Cardiac septum (tissue), 1 donor: ENCODE results near the gene LMX1B. TPM values are rescaled to one million over a fixed set of nuclear protein-coding genes. Genes with fewer than 3 reads are reported as not detected.
A peak's percentile ranks its signal among the peaks of the same experiment; 100 is the strongest.
"Not testable (repeated sequence)": the region's sequence is repeated elsewhere in the genome, so short reads cannot be mapped to it uniquely, and the experiment has no call there.

Experiments used
- DNase-seq: peaks from one replicate; pipeline ENCODE4 v3.0.0-alpha.2; 2020; ENCODE audit warnings: low spot score
- intact Hi-C: fragments of 100-400 bp; cut with DNase I; formaldehyde crosslinking; loops from one replicate; pipeline ENCODE4 v1.14.0; 2022
- long read RNA-seq: library from polyadenylated mRNA; unstranded; transcript quantifications from one replicate; pipeline ENCODE4 v2.0.0, GENCODE V29; 2021
- total RNA-seq: library from RNA; stranded (reverse); fragmentation: NEBNext Ultra II Directional; extraction: Animal tissue kit (Norgen Biotek cat#: 25700); gene quantifications from one replicate; pipeline ENCODE4 v1.2.1, GENCODE V29; 2021
- donor health status: DM: no; HTN: no; CAD: no.

The LMX1B gene
- 0.62 TPM for total RNA-seq
- long read RNA-seq, partial matches to known transcripts, result 0 of 1 reads
- long read RNA-seq, other reads (novel, unspliced or antisense), result 1 of 1 reads

DNA sequence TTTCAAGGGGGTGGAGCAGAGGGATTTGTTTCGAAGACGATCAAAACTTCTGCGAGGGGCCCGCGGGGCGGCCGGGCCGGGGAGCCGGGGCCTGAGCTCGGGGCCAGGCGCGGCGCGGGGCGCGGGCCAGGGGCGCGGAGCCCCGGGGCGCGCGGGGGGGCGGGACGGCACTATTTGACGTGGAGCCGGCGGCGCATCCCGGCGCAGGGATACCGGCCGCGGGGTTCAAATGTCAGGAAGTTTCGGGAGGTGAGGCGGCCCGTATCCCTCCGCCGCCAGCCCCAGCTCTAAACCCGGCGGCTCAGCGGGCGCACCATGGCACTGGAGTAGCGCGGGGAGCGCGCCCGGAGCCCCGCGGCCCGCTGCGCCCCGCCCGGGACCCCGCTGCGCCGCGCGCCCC, at the start of gene LMX1B:
Gene LMX1B (plus strand): TSS at position 278 of the 400 bp plus-strand sequence. CDS start 522 bp downstream, outside the sequence.
- intact Hi-C loops, result no loop called here
- no peak for DNase-seq

GRCh38 chr9:126564128-126564527, 49.6 kb upstream of the LMX1B start:
- intact Hi-C loops, result no loop called here
- no peak for DNase-seq

- DNase-seq, result no peak
- intact Hi-C loops, result no loop called here
Observed at GRCh38 chr9:126564716-126565115, 49.0 kb upstream of the LMX1B start.

- DNase-seq, result no peak
- intact Hi-C loops, result no loop called here
Observed at GRCh38 chr9:126565336-126566128, 48.2 kb upstream of the LMX1B start.

DNA sequence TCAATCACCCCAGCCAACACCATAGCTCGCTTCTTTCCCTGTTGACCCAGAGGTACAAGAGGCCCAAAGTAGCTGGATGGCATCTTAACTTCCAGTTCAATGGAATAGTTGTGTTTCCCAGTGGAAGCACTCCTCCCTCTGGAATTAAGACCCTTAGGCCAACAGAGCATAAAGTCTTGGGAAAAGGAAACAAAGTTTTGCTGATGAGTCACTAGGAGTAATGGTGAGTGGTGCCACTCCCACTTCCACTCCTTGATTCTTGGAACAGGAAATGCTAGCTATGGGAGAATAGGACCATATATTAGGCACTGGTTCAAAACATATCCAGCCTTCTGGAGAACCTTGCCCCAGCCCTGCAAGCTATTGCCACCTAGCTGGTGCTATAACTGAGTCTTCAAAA, 44.7 kb upstream of the LMX1B start:
- intact Hi-C loops, result no loop called here

DNA sequence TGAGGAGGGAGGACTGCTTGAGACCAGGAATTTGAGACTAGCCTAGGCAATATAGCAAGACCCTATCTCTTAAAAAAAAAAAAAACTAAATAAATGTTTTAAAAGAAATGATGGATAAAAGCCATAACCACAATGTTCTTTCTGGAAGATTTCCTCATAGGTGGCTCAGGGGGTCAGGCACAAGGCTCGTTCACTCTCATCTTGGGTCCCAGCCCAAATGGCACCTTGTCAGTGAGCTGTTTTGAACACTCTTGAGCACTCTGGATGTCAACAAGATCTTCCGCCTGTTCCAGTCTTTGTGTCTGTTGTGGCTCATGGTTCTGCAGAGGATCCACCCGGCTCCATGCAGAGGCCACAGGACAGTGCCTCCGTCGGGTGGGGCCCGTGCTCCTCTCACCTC, 35.7 kb upstream of the LMX1B start:
- no peak for DNase-seq
- intact Hi-C loops, result no loop called here

More for the DNA sequence above, 44.7 kb upstream of the LMX1B start:
- no peak for DNase-seq

- intact Hi-C loops, result not testable (repeated sequence)
- peak; percentile 6 for DNase-seq
Observed at GRCh38 chr9:126580319-126580718, 33.4 kb upstream of the LMX1B start.

GRCh38 chr9:126581893-126582292, 31.8 kb upstream of the LMX1B start:
- intact Hi-C loops, result no loop called here

GRCh38 chr9:126582427-126582826, 31.3 kb upstream of the LMX1B start:
- peak; percentile 26 for DNase-seq
- intact Hi-C loops, result no loop called here

More at GRCh38 chr9:126581893-126582292, 31.8 kb upstream of the LMX1B start:
- DNase-seq, result no peak

DNA sequence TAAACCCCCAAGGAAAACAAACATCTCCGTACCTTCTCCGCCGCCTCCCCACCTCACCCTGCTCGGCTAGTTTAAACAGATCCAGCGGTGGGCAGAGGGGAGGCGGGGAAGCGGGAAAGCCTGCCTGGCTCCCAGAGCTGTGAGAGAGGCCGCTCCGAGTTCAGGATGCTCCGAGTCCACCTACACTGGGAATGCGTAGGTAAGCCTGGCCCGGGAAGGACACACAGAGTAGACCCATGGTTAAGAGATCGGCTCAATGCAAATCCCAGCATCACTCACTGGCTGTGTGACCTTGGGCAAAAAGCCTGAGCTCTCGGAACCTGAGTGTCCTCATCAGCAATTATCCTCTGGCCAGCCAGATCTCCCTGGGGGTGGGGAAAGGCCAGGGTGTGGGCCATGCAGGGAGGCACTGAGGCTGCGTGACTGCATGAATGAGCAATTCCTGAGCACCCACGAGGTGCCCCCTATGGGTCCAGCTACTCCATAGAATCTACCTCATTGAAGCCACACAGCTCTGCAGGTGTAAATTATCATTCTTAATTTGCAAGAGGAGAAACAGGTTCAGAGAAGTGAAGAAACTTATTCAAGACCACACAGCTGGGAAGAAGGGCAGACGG, 30.5 kb upstream of the LMX1B start:
- intact Hi-C loops, result no loop called here
- peak; percentile 55 for DNase-seq

DNA sequence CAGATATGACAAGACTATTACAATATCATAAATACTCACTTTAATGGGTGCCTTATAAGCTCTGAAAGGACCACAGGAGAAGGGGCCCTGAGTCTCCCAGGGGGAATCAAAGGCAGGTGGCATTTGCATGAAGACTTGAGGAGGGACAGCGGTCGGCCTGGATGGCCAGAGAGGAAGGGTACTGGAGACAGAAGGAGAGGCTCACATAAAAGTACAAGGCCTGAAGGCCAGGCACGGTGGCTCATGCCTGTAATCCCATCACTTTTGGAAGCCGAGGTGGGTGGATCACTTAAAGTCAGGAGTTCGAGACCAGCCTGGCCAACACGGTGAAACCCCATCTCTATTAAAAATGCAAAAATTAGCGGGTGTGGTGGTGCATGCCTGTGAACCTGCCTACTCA, 29.1 kb upstream of the LMX1B start:
- intact Hi-C loops, result no loop called here
- no peak for DNase-seq

- intact Hi-C loops, result no loop called here
- no peak for DNase-seq
Observed at GRCh38 chr9:126586236-126586635, 27.5 kb upstream of the LMX1B start.

GRCh38 chr9:126587187-126588185, 26.2 kb upstream of the LMX1B start:
- peak; percentile 77 for DNase-seq
- intact Hi-C loops, result no loop called here

- intact Hi-C loops, result no loop called here
- no peak for DNase-seq
Observed at GRCh38 chr9:126588491-126589168, 25.1 kb upstream of the LMX1B start.

GRCh38 chr9:126589349-126589748, 24.4 kb upstream of the LMX1B start:
- intact Hi-C loops, result no loop called here
- no peak for DNase-seq

GRCh38 chr9:126591083-126591482, 22.6 kb upstream of the LMX1B start:
- DNase-seq, result no peak
- intact Hi-C loops, result no loop called here

DNA sequence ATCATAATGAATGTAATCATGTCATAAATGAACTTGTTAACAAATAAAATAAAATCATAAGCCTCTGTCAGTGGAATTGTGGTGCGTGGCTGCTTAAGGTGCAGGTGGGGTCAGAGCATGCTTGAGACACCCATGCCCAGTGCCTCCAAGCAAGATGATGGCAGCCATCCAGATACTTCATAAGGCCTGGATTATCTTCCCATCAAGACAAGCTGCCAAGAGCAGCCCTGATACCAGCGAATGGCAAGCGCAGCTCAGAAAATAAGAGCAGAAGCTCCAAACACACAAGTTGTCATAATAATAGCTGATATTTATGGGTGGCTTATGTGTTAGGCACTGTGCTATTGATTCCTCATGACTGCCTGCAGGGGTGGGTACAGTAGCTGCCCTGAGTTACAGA, 21.8 kb upstream of the LMX1B start:
- no peak for DNase-seq

GRCh38 chr9:126592461-126592860, 21.3 kb upstream of the LMX1B start:
- intact Hi-C loops, result no loop called here
- no peak for DNase-seq

More for the DNA sequence above, 21.8 kb upstream of the LMX1B start:
- intact Hi-C loops, result no loop called here

- intact Hi-C loops, result no loop called here
- no peak for DNase-seq
Observed at GRCh38 chr9:126595982-126596381, 17.7 kb upstream of the LMX1B start.
